ENCODE results near the gene HCN3. TPM values are rescaled to one million over a fixed set of nuclear protein-coding genes. Genes with fewer than 3 reads are reported as not detected.

HCN3 gene
- total and polyA plus RNA-seq, 2 of the 8 experiments (the other 6 are each of a cell fraction or from before 2014, with no cell fraction given), result 6.4 to 7.3 TPM

DNA sequence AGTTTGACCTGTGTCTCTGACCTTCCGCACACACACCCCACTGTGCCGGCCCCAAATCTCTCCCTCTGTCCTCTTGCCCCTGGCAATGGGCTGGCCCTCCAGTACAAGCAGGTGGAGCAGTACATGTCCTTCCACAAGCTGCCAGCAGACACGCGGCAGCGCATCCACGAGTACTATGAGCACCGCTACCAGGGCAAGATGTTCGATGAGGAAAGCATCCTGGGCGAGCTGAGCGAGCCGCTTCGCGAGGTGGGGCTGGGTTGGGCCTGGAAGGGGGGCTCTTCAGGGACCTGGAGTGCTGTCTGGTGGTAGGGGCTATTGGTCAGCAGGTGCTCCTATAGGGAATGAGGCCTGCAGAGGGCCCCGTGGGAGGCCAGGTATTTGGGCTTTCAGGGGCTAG is 7.8 kb downstream of the HCN3 start:
- Histone ChIP-seq H3K4me2 (ENCODE audit: insufficient read depth in 1 of 2, low read depth in 2 of 2, low read length in 2 of 2) (no peak overlapping the region), H3K4ac (replicated peaks; ENCODE audit: insufficient read length, low read depth, low read length) (no peak overlapping the region), H3K9me3 (ENCODE audit: insufficient read depth in 2 of 2, low read depth in 1 of 2, low read length in 1 of 2) (no peaks in the 10 kb centered on the region), H3K36me3 (ENCODE audit: control insufficient read depth in 2 of 4, insufficient read depth in 4 of 4, low read length in 3 of 4) (no peaks in the 10 kb centered on the region; a peak in 1 of 8 replicates), H4K20me1 (replicated peaks in 1 of 2; ENCODE audit: control insufficient read depth in 1 of 2, insufficient read depth in 2 of 2, low read length in 2 of 2) (no peaks in the 10 kb centered on the region), H3K4me3 (ENCODE audit: extremely low read depth in 1 of 4, insufficient read depth in 2 of 4, low read depth in 3 of 4, low read length in 4 of 4) (no peak overlapping the region), H3K27ac (ENCODE audit: low read depth, low read length) (no peak overlapping the region), H2BK12ac (ENCODE audit: low read depth, low read length) (no peak overlapping the region), H3K23me2 (ENCODE audit: low read depth, low read length) (no peaks in the 10 kb centered on the region), H3K14ac (ENCODE audit: insufficient read length) (no peak overlapping the region), H4K91ac (replicated peaks; ENCODE audit: insufficient read length, low read length) (no peak overlapping the region), H4K5ac (ENCODE audit: insufficient read length, low read depth, low read length) (no peak overlapping the region), H3K23ac (ENCODE audit: insufficient read length) (no peak overlapping the region), H2BK5ac (ENCODE audit: low read depth, low read length) (no peak overlapping the region; the same call in 1 of the 2 replicates), H2BK120ac (replicated peaks; ENCODE audit: low read depth, low read length) (no peak overlapping the region), H2AK5ac (ENCODE audit: low read depth, low read length) (no peak overlapping the region), H2AFZ (ENCODE audit: low read length) (no peak overlapping the region), H3K27me3 (replicated peaks in 1 of 4; ENCODE audit: control insufficient read depth in 3 of 4, extremely low read depth in 1 of 4, insufficient read depth in 3 of 4, low read length in 3 of 4) (no peaks in the 10 kb centered on the region), H2BK15ac (ENCODE audit: low read length) (no peak overlapping the region), H3K79me1 (ENCODE audit: low read depth, low read length) (no peaks in the 10 kb centered on the region), H3K18ac (ENCODE audit: extremely low read depth, low read length) (no peak overlapping the region), H2BK20ac (ENCODE audit: low read length) (no peak overlapping the region), H3K56ac (replicated peaks; ENCODE audit: insufficient read length, low read depth, low read length) (no peak overlapping the region), H3K9ac (replicated peaks in 1 of 4; ENCODE audit: extremely low read depth in 1 of 4, low read depth in 3 of 4, low read length in 3 of 4) (no peak overlapping the region), H3K79me2 (ENCODE audit: control insufficient read depth in 1 of 2, insufficient read depth in 2 of 2, low read length in 2 of 2) (no peaks in the 10 kb centered on the region), H4K8ac (ENCODE audit: extremely low read depth, insufficient read depth, low read length) (peak overlapping the region; percentile 46), H3K4me1 (replicated peaks in 1 of 4; ENCODE audit: control insufficient read depth in 3 of 4, insufficient read depth in 4 of 4, low read length in 3 of 4) (no peaks in the 10 kb centered on the region; a peak in 1 of 7 replicates)
- no peak for DNase-seq (ENCODE audit: low read depth in 1 of 2, low spot score in 2 of 2)
- 94% methylated on average over 14 of the region's 14 CpGs; no CpG with 5 or more reads in 1 of the 2 experiments for WGBS, 2 experiments (ENCODE audit: extremely low coverage in 1 of 2, insufficient coverage in 1 of 2, insufficient read length in 1 of 2, insufficient replicate concordance in 2 of 2, low coverage in 1 of 2, low lambda C conversion rate in 2 of 2, missing lambda C conversion rate in 1 of 2)
- no peak for FAIRE-seq
- POLR2A ChIA-PET (ENCODE audit: partially characterized antibody), result interaction anchor here (1.0 to 2.1 kb wide), 5 partner anchors 12 to 41 kb away, joined by 4 to 7 read pairs (median 6); partner anchors contain the start of genes CLK2, RUSC1 and SCAMP3
- CTCF ChIA-PET (ENCODE audit: partially characterized antibody), result interaction anchor here (0.6 to 8.4 kb wide), 5 partner anchors 9 to 287 kb away, joined by 3 to 79 read pairs (median 4); partner anchors contain the start of gene FDPS
- no peak for TF ChIP-seq MAFK (IDR thresholded peaks at IDR 0.05; ENCODE audit: low read depth, low read length)
- no peak for TF ChIP-seq TBP (IDR thresholded peaks at IDR 0.05; ENCODE audit: low read depth, low read length)
- no peak for TF ChIP-seq FOSL1 (IDR thresholded peaks at IDR 0.05; ENCODE audit: insufficient read depth, low read depth, low read length)
- TF ChIP-seq POLR2A (IDR thresholded peaks at IDR 0.05; ENCODE audit: control extremely low read depth in 1 of 2, low read depth in 2 of 2, low read length in 2 of 2), result no peak
- TF ChIP-seq KDM5A (IDR thresholded peaks at IDR 0.05; ENCODE audit: low read length), result no peak
- no peak for TF ChIP-seq POLR2AphosphoS5 (IDR thresholded peaks at IDR 0.05; ENCODE audit: low read depth, low read length)
- no peak for TF ChIP-seq RNF2 (IDR thresholded peaks at IDR 0.05; ENCODE audit: borderline replicate concordance, low read depth, low read length, missing control alignments, poor library complexity, severe bottlenecking)

All from H1 (cell line).